ENCODE measurements around the gene KIAA1671.

KIAA1671 gene

GRCh38 chr22:25035715-25036114 lies 83.2 kb downstream of the KIAA1671 start:
- no peaks in the 10 kb centered on the region for H3K4me1 ChIP-seq (ENCODE audit: insufficient read depth, low read length)
- H3K9ac ChIP-seq (ENCODE audit: low read length): no peak overlapping the region
- H3K9me3 ChIP-seq (ENCODE audit: low read length): no peaks in the 10 kb centered on the region
- no peaks in the 10 kb centered on the region for H3K27me3 ChIP-seq (ENCODE audit: control insufficient read depth in 1 of 2, insufficient read depth in 2 of 2, low read length in 2 of 2)
- H3K27ac ChIP-seq (ENCODE audit: low read depth, low read length): no peak overlapping the region
- no peak overlapping the region for H3K4me3 ChIP-seq (ENCODE audit: low read depth in 1 of 2, low read length in 2 of 2)
- peaks cover 2% of the 10 kb centered on the region for H3K36me3 ChIP-seq (ENCODE audit: insufficient read depth, low read length)

GRCh38 chr22:25038239-25038638 lies 85.7 kb downstream of the KIAA1671 start:
- no peaks in the 10 kb centered on the region for H3K9me3 ChIP-seq (ENCODE audit: low read length)
- H3K27me3 ChIP-seq (ENCODE audit: control insufficient read depth in 1 of 2, insufficient read depth in 2 of 2, low read length in 2 of 2): no peaks in the 10 kb centered on the region
- H3K36me3 ChIP-seq (ENCODE audit: insufficient read depth, low read length): peaks cover 5% of the 10 kb centered on the region
- no peak overlapping the region for H3K9ac ChIP-seq (ENCODE audit: low read length)
- H3K27ac ChIP-seq (ENCODE audit: low read depth, low read length): no peak overlapping the region
- no peaks in the 10 kb centered on the region for H3K4me1 ChIP-seq (ENCODE audit: insufficient read depth, low read length)
- H3K4me3 ChIP-seq (ENCODE audit: low read depth in 1 of 2, low read length in 2 of 2): no peak overlapping the region

- H3K36me3 ChIP-seq (ENCODE audit: insufficient read depth, low read length): peaks cover 5% of the 10 kb centered on the region
- no peak overlapping the region for H3K9ac ChIP-seq (ENCODE audit: low read length)
- H3K4me3 ChIP-seq (ENCODE audit: low read depth in 1 of 2, low read length in 2 of 2): no peak overlapping the region
- H3K27ac ChIP-seq (ENCODE audit: low read depth, low read length): no peak overlapping the region
- no peaks in the 10 kb centered on the region for H3K9me3 ChIP-seq (ENCODE audit: low read length)
- H3K4me1 ChIP-seq (ENCODE audit: insufficient read depth, low read length): no peaks in the 10 kb centered on the region
- no peaks in the 10 kb centered on the region for H3K27me3 ChIP-seq (ENCODE audit: control insufficient read depth in 1 of 2, insufficient read depth in 2 of 2, low read length in 2 of 2)
These were observed 86.3 kb downstream of the KIAA1671 start for GRCh38 chr22:25038771-25039170.

- no peaks in the 10 kb centered on the region for H3K9me3 ChIP-seq (ENCODE audit: low read length)
- no peaks in the 10 kb centered on the region for H3K27me3 ChIP-seq (ENCODE audit: control insufficient read depth in 1 of 2, insufficient read depth in 2 of 2, low read length in 2 of 2)
- no peak overlapping the region for H3K27ac ChIP-seq (ENCODE audit: low read depth, low read length)
- H3K9ac ChIP-seq (ENCODE audit: low read length): no peak overlapping the region
- peaks cover 5% of the 10 kb centered on the region for H3K36me3 ChIP-seq (ENCODE audit: insufficient read depth, low read length)
- H3K4me1 ChIP-seq (ENCODE audit: insufficient read depth, low read length): no peaks in the 10 kb centered on the region
- H3K4me3 ChIP-seq (ENCODE audit: low read depth in 1 of 2, low read length in 2 of 2): no peak overlapping the region
These were observed 86.7 kb downstream of the KIAA1671 start for GRCh38 chr22:25039255-25039654.

GRCh38 chr22:25039754-25040153 lies 87.2 kb downstream of the KIAA1671 start:
- H3K9ac ChIP-seq (ENCODE audit: low read length): no peak overlapping the region
- no peaks in the 10 kb centered on the region for H3K9me3 ChIP-seq (ENCODE audit: low read length)
- no peak overlapping the region for H3K4me3 ChIP-seq (ENCODE audit: low read depth in 1 of 2, low read length in 2 of 2)
- no peak overlapping the region for H3K27ac ChIP-seq (ENCODE audit: low read depth, low read length)
- peaks cover 5% of the 10 kb centered on the region for H3K36me3 ChIP-seq (ENCODE audit: insufficient read depth, low read length)
- H3K4me1 ChIP-seq (ENCODE audit: insufficient read depth, low read length): no peaks in the 10 kb centered on the region
- H3K27me3 ChIP-seq (ENCODE audit: control insufficient read depth in 1 of 2, insufficient read depth in 2 of 2, low read length in 2 of 2): no peaks in the 10 kb centered on the region

- H3K4me1 ChIP-seq (ENCODE audit: insufficient read depth, low read length): no peaks in the 10 kb centered on the region
- no peaks in the 10 kb centered on the region for H3K9me3 ChIP-seq (ENCODE audit: low read length)
- no peak overlapping the region for H3K4me3 ChIP-seq (ENCODE audit: low read depth in 1 of 2, low read length in 2 of 2)
- H3K9ac ChIP-seq (ENCODE audit: low read length): no peak overlapping the region
- H3K36me3 ChIP-seq (ENCODE audit: insufficient read depth, low read length): peaks cover 5% of the 10 kb centered on the region
- no peak overlapping the region for H3K27ac ChIP-seq (ENCODE audit: low read depth, low read length)
- no peaks in the 10 kb centered on the region for H3K27me3 ChIP-seq (ENCODE audit: control insufficient read depth in 1 of 2, insufficient read depth in 2 of 2, low read length in 2 of 2)
These were observed 92.6 kb downstream of the KIAA1671 start for GRCh38 chr22:25045159-25045558.

GRCh38 chr22:25048071-25048470 lies 95.6 kb downstream of the KIAA1671 start:
- Histone ChIP-seq H3K4me1 (ENCODE audit: insufficient read depth, low read length) (peaks cover 8% of the 10 kb centered on the region), H3K27ac (ENCODE audit: low read depth, low read length) (no peak overlapping the region), H3K9ac (ENCODE audit: low read length) (no peak overlapping the region), H3K27me3 (ENCODE audit: control insufficient read depth in 1 of 2, insufficient read depth in 2 of 2, low read length in 2 of 2) (no peaks in the 10 kb centered on the region), H3K4me3 (ENCODE audit: low read depth in 1 of 2, low read length in 2 of 2) (no peak overlapping the region), H3K9me3 (ENCODE audit: low read length) (peaks cover 4% of the 10 kb centered on the region), H3K36me3 (ENCODE audit: insufficient read depth, low read length) (no peaks in the 10 kb centered on the region)

- H3K36me3 ChIP-seq (ENCODE audit: insufficient read depth, low read length): no peaks in the 10 kb centered on the region
- H3K27ac ChIP-seq (ENCODE audit: low read depth, low read length): no peak overlapping the region
- H3K4me3 ChIP-seq (ENCODE audit: low read depth in 1 of 2, low read length in 2 of 2): no peak overlapping the region
- H3K9me3 ChIP-seq (ENCODE audit: low read length): peaks cover 4% of the 10 kb centered on the region
- no peak overlapping the region for H3K9ac ChIP-seq (ENCODE audit: low read length)
- no peaks in the 10 kb centered on the region for H3K27me3 ChIP-seq (ENCODE audit: control insufficient read depth in 1 of 2, insufficient read depth in 2 of 2, low read length in 2 of 2)
- H3K4me1 ChIP-seq (ENCODE audit: insufficient read depth, low read length): peaks cover 8% of the 10 kb centered on the region
These were observed 96.4 kb downstream of the KIAA1671 start for GRCh38 chr22:25048659-25049647.

GRCh38 chr22:25049770-25050169 lies 97.3 kb downstream of the KIAA1671 start:
- Histone ChIP-seq H3K4me1 (ENCODE audit: insufficient read depth, low read length) (peaks cover 8% of the 10 kb centered on the region), H3K36me3 (ENCODE audit: insufficient read depth, low read length) (no peaks in the 10 kb centered on the region), H3K27me3 (ENCODE audit: control insufficient read depth in 1 of 2, insufficient read depth in 2 of 2, low read length in 2 of 2) (no peaks in the 10 kb centered on the region), H3K4me3 (ENCODE audit: low read depth in 1 of 2, low read length in 2 of 2) (no peak overlapping the region), H3K9ac (ENCODE audit: low read length) (no peak overlapping the region), H3K9me3 (ENCODE audit: low read length) (peaks cover 4% of the 10 kb centered on the region), H3K27ac (ENCODE audit: low read depth, low read length) (no peak overlapping the region)

GRCh38 chr22:25050566-25050965 lies 98.0 kb downstream of the KIAA1671 start:
- Histone ChIP-seq H3K4me3 (ENCODE audit: low read depth in 1 of 2, low read length in 2 of 2) (no peak overlapping the region), H3K9me3 (ENCODE audit: low read length) (peaks cover 4% of the 10 kb centered on the region), H3K27ac (ENCODE audit: low read depth, low read length) (no peak overlapping the region), H3K27me3 (ENCODE audit: control insufficient read depth in 1 of 2, insufficient read depth in 2 of 2, low read length in 2 of 2) (no peaks in the 10 kb centered on the region), H3K4me1 (ENCODE audit: insufficient read depth, low read length) (peaks cover 8% of the 10 kb centered on the region), H3K9ac (ENCODE audit: low read length) (no peak overlapping the region), H3K36me3 (ENCODE audit: insufficient read depth, low read length) (no peaks in the 10 kb centered on the region)

- no peak overlapping the region for H3K4me3 ChIP-seq (ENCODE audit: low read depth in 1 of 2, low read length in 2 of 2)
- H3K36me3 ChIP-seq (ENCODE audit: insufficient read depth, low read length): no peaks in the 10 kb centered on the region
- H3K9ac ChIP-seq (ENCODE audit: low read length): no peak overlapping the region
- peaks cover 4% of the 10 kb centered on the region for H3K9me3 ChIP-seq (ENCODE audit: low read length)
- no peaks in the 10 kb centered on the region for H3K27me3 ChIP-seq (ENCODE audit: control insufficient read depth in 1 of 2, insufficient read depth in 2 of 2, low read length in 2 of 2)
- H3K4me1 ChIP-seq (ENCODE audit: insufficient read depth, low read length): peaks cover 8% of the 10 kb centered on the region
- H3K27ac ChIP-seq (ENCODE audit: low read depth, low read length): no peak overlapping the region
These were observed 98.6 kb downstream of the KIAA1671 start for GRCh38 chr22:25051073-25051472.
